Thyroid gland (tissue), 4 donors: Measurements from ENCODE around the gene RRBP1.

Experiments
- POLR2A ChIP-seq, 2 donors: fragments of 450-650 bp; IDR thresholded peaks; one replicate each; pipeline ENCODE4 v1.6.1; 2017; ENCODE audit warnings: antibody characterized with exemption in 2 of 2, mild to moderate bottlenecking in 2 of 2, moderate library complexity in 1 of 2
- TF ChIP-seq, protein P1 (sequence below), 6 experiments: fragments of 200-600 bp in 3 of 6; fragments of 450-650 bp in 3 of 6; sonication (generic) in 3 of 6; IDR thresholded peaks; one replicate each; pipeline ENCODE4 v1.5.1; 2016 to 2019; ENCODE audit warnings: antibody characterized with exemption in 6 of 6, mild to moderate bottlenecking in 2 of 6, inconsistent platforms in 1 of 6, moderate library complexity in 1 of 6

DNA sequence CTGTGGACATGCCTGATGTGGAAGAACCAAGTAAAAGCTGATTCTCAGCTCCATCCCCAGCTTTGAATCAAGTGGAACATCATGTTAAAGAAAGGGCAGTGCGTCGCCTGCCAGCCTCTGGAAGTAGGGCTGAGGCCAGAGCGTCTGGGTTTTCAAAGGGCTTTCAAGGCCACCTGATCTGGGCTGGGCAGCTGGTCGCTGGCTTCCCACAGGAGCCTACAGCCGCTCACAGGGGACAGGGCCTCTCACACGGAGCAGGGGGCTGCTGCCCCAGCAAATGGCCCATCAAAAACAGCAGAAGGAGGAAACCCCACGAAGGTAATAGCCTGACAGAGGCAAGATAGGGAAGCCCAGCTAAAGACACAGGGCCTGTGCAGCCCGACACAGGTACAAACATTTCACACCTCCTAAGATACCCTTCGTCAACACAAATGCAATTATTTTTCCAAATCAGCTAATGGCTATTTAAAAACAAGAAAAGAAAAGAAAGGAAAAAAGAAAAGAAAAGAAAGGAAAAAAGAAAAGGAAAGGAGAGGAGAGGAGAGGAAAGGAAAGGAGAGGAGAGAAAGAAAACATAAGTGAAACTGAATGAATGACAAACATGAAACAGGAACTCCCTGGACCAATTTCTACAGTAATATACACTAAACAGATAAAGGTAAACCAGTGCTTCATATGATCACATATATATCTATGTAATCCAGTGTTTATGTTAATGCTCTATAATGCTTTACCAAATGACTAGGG, 24.8 kb downstream of the RRBP1 start:
- TF ChIP-seq, protein P1, sequence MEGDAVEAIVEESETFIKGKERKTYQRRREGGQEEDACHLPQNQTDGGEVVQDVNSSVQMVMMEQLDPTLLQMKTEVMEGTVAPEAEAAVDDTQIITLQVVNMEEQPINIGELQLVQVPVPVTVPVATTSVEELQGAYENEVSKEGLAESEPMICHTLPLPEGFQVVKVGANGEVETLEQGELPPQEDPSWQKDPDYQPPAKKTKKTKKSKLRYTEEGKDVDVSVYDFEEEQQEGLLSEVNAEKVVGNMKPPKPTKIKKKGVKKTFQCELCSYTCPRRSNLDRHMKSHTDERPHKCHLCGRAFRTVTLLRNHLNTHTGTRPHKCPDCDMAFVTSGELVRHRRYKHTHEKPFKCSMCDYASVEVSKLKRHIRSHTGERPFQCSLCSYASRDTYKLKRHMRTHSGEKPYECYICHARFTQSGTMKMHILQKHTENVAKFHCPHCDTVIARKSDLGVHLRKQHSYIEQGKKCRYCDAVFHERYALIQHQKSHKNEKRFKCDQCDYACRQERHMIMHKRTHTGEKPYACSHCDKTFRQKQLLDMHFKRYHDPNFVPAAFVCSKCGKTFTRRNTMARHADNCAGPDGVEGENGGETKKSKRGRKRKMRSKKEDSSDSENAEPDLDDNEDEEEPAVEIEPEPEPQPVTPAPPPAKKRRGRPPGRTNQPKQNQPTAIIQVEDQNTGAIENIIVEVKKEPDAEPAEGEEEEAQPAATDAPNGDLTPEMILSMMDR (IDR thresholded peaks at IDR 0.05) = no peak
- TF ChIP-seq POLR2A (IDR thresholded peaks at IDR 0.05) = no peak
